Liver (tissue), 3 donors: Measurements from ENCODE around the gene AOPEP.

Source experiments
- ATF3 ChIP-seq: IDR thresholded peaks from 2 replicates; pipeline ENCODE4 v1.6.1; 2016; ENCODE audit warnings: antibody characterized with exemption
- CTCF ChIP-seq: fragments of 150-350 bp; IDR thresholded peaks from 2 replicates; pipeline ENCODE4 v1.5.1; 2017; ENCODE audit warnings: improper control_type of control experiment, low read depth, low read length; ENCODE audit not compliant: missing input control
- EGR1 ChIP-seq, 2 donors: IDR thresholded peaks; 2 replicates each; pipeline ENCODE4 v1.6.1; 2016 to 2018; ENCODE audit warnings: antibody characterized with exemption in 2 of 2, low read depth in 2 of 2
- FOXA1 ChIP-seq: IDR thresholded peaks from 2 replicates; pipeline ENCODE4 v1.6.1; 2016; ENCODE audit warnings: antibody characterized with exemption
- GABPA ChIP-seq, 2 donors: IDR thresholded peaks in 1 of 2; conservative IDR thresholded peaks in 1 of 2; 2 replicates each; pipeline ENCODE4 v1.6.1; 2016; ENCODE audit warnings: antibody characterized with exemption in 2 of 2, mild to moderate bottlenecking in 1 of 2, moderate library complexity in 1 of 2
- HNF4A ChIP-seq, 2 donors: conservative IDR thresholded peaks; 2 replicates each; pipeline ENCODE4 v1.6.1; 2016; ENCODE audit warnings: antibody characterized with exemption in 2 of 2, mild to moderate bottlenecking in 2 of 2
- MAX ChIP-seq: IDR thresholded peaks from 2 replicates; pipeline ENCODE4 v1.6.1; 2016; ENCODE audit warnings: antibody characterized with exemption
- NR2F2 ChIP-seq: IDR thresholded peaks from 2 replicates; pipeline ENCODE4 v1.6.1; 2016; ENCODE audit warnings: antibody characterized with exemption
- RAD21 ChIP-seq, 2 donors: IDR thresholded peaks; 2 replicates each; pipeline ENCODE4 v1.6.1; 2016; ENCODE audit warnings: antibody characterized with exemption in 2 of 2, mild to moderate bottlenecking in 2 of 2
- REST ChIP-seq: IDR thresholded peaks from 2 replicates; pipeline ENCODE4 v1.6.1; 2016; ENCODE audit warnings: antibody characterized with exemption, mild to moderate bottlenecking
- TAF1 ChIP-seq: conservative IDR thresholded peaks from 2 replicates; pipeline ENCODE4 v1.6.1; 2016; ENCODE audit warnings: antibody characterized with exemption, mild to moderate bottlenecking
- YY1 ChIP-seq: IDR thresholded peaks from 2 replicates; pipeline ENCODE4 v1.6.1; 2016; ENCODE audit warnings: antibody characterized with exemption, mild to moderate bottlenecking
- ZBTB33 ChIP-seq: IDR thresholded peaks from 2 replicates; pipeline ENCODE4 v1.6.1; 2016; ENCODE audit warnings: antibody characterized with exemption
- donor health status: healthy.
- donor health status: healthy.

- peak; percentile 85 for TF ChIP-seq YY1
- TF ChIP-seq RAD21 (IDR thresholded peaks at IDR 0.05): peak; percentile 62 to 63
- no peak for TF ChIP-seq CTCF
- TF ChIP-seq EGR1 (IDR thresholded peaks at IDR 0.05; ENCODE audit: low read depth in 2 of 2): peak; percentile 84 to 94
- peak; percentile 84 for TF ChIP-seq FOXA1
- TF ChIP-seq ZBTB33: peak; percentile 82
- peak; percentile 76 for TF ChIP-seq ATF3
- TF ChIP-seq REST: peak; percentile 80
- TF ChIP-seq TAF1: no peak
- TF ChIP-seq HNF4A (conservative IDR thresholded peaks at IDR 0.05): peak; percentile 91 to 97
- TF ChIP-seq NR2F2: peak; percentile 26
- TF ChIP-seq GABPA (IDR thresholded peaks at IDR 0.05 in 1 of 2, conservative IDR thresholded peaks at IDR 0.05 in 1 of 2): peak in 1 of 2 donors; percentile 63
- peak; percentile 93 for TF ChIP-seq MAX
Observed at GRCh38 chr9:94983552-94983951, 257.1 kb downstream of the AOPEP start.
